Measurements from ENCODE around the gene FAM20C. TPM values are rescaled to one million over a fixed set of nuclear protein-coding genes. Genes with fewer than 3 reads are reported as not detected.

Gene FAM20C
- total and polyA plus RNA-seq, 2 of the 8 experiments (the other 6 are each of a cell fraction or from before 2014, with no cell fraction given) = 9.5 to 34.8 TPM

DNA sequence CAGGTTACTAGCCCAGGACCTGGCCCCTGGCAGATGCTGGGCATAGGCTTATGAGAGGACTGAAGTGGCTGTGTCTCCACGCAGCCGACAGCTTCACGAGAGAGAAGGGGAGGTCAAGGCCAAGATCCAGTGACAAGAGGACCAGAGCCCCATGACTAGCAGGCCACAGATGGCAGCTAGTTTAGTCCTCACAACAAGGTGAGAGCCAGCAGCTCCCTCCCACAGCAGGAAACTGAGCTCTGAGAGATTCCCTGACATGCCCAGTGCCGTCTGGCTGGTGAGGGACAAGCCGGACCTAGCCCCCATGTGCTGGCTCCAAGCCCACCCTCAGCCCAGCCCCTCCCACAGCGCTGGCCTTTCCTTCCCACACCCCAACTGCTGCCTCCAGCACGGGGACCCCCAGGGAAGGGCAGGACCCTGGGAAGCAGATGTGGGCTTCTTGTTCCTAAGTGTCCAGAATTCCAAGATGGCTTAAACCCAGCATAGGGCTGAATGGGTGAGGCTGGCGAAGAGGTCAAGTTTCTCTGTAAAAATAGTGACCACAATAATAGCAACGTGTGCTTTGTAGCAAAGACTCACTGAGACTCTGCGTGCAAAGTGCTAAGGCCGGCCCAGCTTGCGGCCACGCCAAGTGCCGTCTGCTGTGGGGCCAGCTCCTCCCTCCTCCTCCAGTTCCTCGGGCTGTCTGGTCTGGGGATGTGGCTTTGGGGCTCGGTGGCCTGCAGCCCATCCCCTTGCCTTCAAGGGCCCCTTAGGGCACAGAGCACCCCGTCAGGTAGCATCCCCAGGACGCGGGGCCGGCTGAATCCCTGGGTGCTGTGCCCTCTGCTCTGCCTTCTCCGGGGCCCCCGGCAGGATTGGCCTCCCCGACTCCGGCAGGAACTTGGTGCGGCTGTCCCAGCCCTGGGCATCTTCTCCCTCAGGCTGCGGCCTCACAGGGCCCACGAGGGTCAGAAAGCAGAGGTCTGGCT lies 7.8 kb upstream of the FAM20C start (continued):
- TF ChIP-seq TAF1 (IDR thresholded peaks at IDR 0.05; ENCODE audit: low read depth, low read length) (no peak), SIX5 (IDR thresholded peaks at IDR 0.05; ENCODE audit: low read depth, low read length) (no peak), KDM5A (IDR thresholded peaks at IDR 0.05; ENCODE audit: low read length) (no peak), RBBP5 (IDR thresholded peaks at IDR 0.05; ENCODE audit: borderline replicate concordance, low read depth, low read length) (no peak), GABPA (IDR thresholded peaks at IDR 0.05; ENCODE audit: borderline replicate concordance, insufficient read depth, low read length) (no peak)
